MCF 10A (cell line): ENCODE results near the gene PGAP6. TPM values are rescaled to one million over a fixed set of nuclear protein-coding genes. Genes with fewer than 3 reads are reported as not detected.
"Not testable (repeated sequence)": the region's sequence is repeated elsewhere in the genome, so short reads cannot be mapped to it uniquely, and the experiment has no call there.

Experiments
- BruUV-seq: library from RNA; stranded (reverse); fragments of 400-500 nt; replicated peaks from 2 replicates; lab custom pipeline; 2021; lab: Mats Ljungman, UMichigan
- CTCF ChIA-PET: fragments of 300-600 bp; sonication (Branson Sonifier 250); formaldehyde crosslinking; extraction: SDS; loops from one replicate; lab custom pipeline; 2021; ENCODE audit warnings: antibody characterized with exemption, inconsistent platforms; lab: Yijun Ruan, JAX
- POLR2A ChIA-PET: fragments of 300-600, 350-650 bp; sonication (Branson Sonifier 250); formaldehyde crosslinking; extraction: SDS; loops from one replicate; lab custom pipeline; 2020; ENCODE audit warnings: antibody characterized with exemption, inconsistent platforms; lab: Yijun Ruan, JAX
- DNase-seq: peaks from one replicate; pipeline ENCODE4 v3.0.0-alpha.2; 2018; ENCODE audit not compliant: unreplicated experiment
- H3K27ac Mint-ChIP-seq: one replicate; pipeline ENCODE4 v1.8.0; 2022; ENCODE audit warnings: mild to moderate bottlenecking, low read depth, mixed read lengths; ENCODE audit not compliant: unreplicated experiment
- H3K27me3 Mint-ChIP-seq: one replicate; pipeline ENCODE4 v1.8.0; 2022; ENCODE audit warnings: mixed read lengths; ENCODE audit not compliant: insufficient read depth, unreplicated experiment
- H3K36me3 Mint-ChIP-seq: one replicate; pipeline ENCODE4 v1.8.0; 2022; ENCODE audit warnings: mild to moderate bottlenecking, moderate library complexity, mixed read lengths; ENCODE audit not compliant: insufficient read depth, unreplicated experiment
- H3K4me1 Mint-ChIP-seq: one replicate; pipeline ENCODE4 v1.8.0; 2022; ENCODE audit warnings: mixed read lengths; ENCODE audit not compliant: insufficient read depth, unreplicated experiment
- H3K4me3 Mint-ChIP-seq: one replicate; pipeline ENCODE4 v1.8.0; 2022; ENCODE audit warnings: mild to moderate bottlenecking, moderate library complexity, mixed read lengths; ENCODE audit not compliant: unreplicated experiment
- H3K9me3 Mint-ChIP-seq: one replicate; pipeline ENCODE4 v1.8.0; 2022; ENCODE audit warnings: mixed read lengths; ENCODE audit not compliant: unreplicated experiment
- CTCF ChIP-seq: fragments of 200-600 bp; IDR thresholded peaks from one replicate; pipeline ENCODE4 v1.8.0; 2022; ENCODE audit warnings: antibody characterized with exemption, mild to moderate bottlenecking; ENCODE audit not compliant: unreplicated experiment
- intact Hi-C: fragments of 100-400 bp; cut with micrococcal nuclease; formaldehyde crosslinking; loops from 2 replicates; pipeline ENCODE4 v1.14.1; 2022
- total RNA-seq: library from RNA; stranded (reverse); gene quantifications from 2 replicates; pipeline ENCODE4 v1.2.3, GENCODE V29; 2022

The PGAP6 gene
- total RNA-seq, 1 experiment from 2014 or later: 18.3 TPM

GRCh38 chr16:425082-425718 is 43.4 kb upstream of the PGAP6 start, which contains the start of gene RAB11FIP3:
Gene RAB11FIP3 (plus strand): TSS chr16:425649. CDS start chr16:426007, 358 bp downstream.
- no peaks in the 10 kb centered on the region for H3K27me3 Mint-ChIP-seq
- ChIA-PET POLR2A (interaction anchor here (0.6 to 3.5 kb wide), 20 partner anchors 7 to 1843 kb away, joined by 3 to 40 read pairs (median 4); partner anchors contain the start of genes CAPN15, DECR2, FAM234A and NTHL1), CTCF (interaction anchor here (0.6 to 2.1 kb wide), 4 partner anchors 63 to 362 kb away, joined by 3 to 6 read pairs (median 3); no protein-coding TSS in a partner anchor)

GRCh38 chr16:424623-425081 is 42.9 kb upstream of the PGAP6 start:
- peak overlapping the region; percentile 71 for H3K27ac Mint-ChIP-seq
- no TSS peak for BruUV-seq
- peaks cover 21% of the 10 kb centered on the region for H3K36me3 Mint-ChIP-seq
- ChIA-PET CTCF (interaction anchor here (0.6 to 2.1 kb wide), 4 partner anchors 18 to 164 kb away, joined by 3 to 6 read pairs (median 4); no protein-coding TSS in a partner anchor), POLR2A (interaction anchor here (0.6 to 3.5 kb wide), 23 partner anchors 8 to 1623 kb away, joined by 3 to 40 read pairs (median 4); partner anchors contain the start of genes CAPN15, DECR2, FAM234A and METTL26)
- H3K4me3 Mint-ChIP-seq: peak overlapping the region; percentile 72
- H3K9me3 Mint-ChIP-seq: no peaks in the 10 kb centered on the region
- no peak for DNase-seq
- H3K27me3 Mint-ChIP-seq: no peaks in the 10 kb centered on the region
- peaks cover 35% of the 10 kb centered on the region for H3K4me1 Mint-ChIP-seq
- intact Hi-C loops: loop anchor here (2.0 to 10.0 kb wide), 3 partner anchors 22 to 100 kb away; partner anchors contain the start of gene CAPN15
- TF ChIP-seq CTCF: no peak

More at GRCh38 chr16:425082-425718, 43.4 kb upstream of the PGAP6 start, which contains the start of gene RAB11FIP3:
- Mint-ChIP-seq H3K4me1 (peaks cover 35% of the 10 kb centered on the region), H3K36me3 (peaks cover 21% of the 10 kb centered on the region), H3K9me3 (no peaks in the 10 kb centered on the region), H3K4me3 (peak within 1 kb of the TSS; percentile 73), H3K27ac (peak within 1 kb of the TSS; percentile 71)
- intact Hi-C loops: loop anchor here (2.0 to 10.0 kb wide), 3 partner anchors 22 to 100 kb away; partner anchors contain the start of gene CAPN15
- BruUV-seq: no TSS peak
- DNase-seq: peak; percentile 74
- TF ChIP-seq CTCF: no peak

- peak; percentile 99 for DNase-seq
- Mint-ChIP-seq H3K9me3 (no peaks in the 10 kb centered on the region), H3K4me3 (peak overlapping the region; percentile 72), H3K36me3 (peaks cover 20% of the 10 kb centered on the region), H3K27ac (peak overlapping the region; percentile 71), H3K27me3 (no peaks in the 10 kb centered on the region), H3K4me1 (peaks cover 35% of the 10 kb centered on the region)
- intact Hi-C loops: loop anchor here (2.0 to 10.0 kb wide), 3 partner anchors 21 to 101 kb away; partner anchors contain the start of gene CAPN15
- POLR2A ChIA-PET: interaction anchor here (0.6 to 3.5 kb wide), 25 partner anchors 8 to 658 kb away, joined by 3 to 40 read pairs (median 4); partner anchors contain the start of genes CAPN15, DECR2, FAM234A and METTL26
- BruUV-seq: TSS peak; percentile 49
- no peak for TF ChIP-seq CTCF
- CTCF ChIA-PET: interaction anchor here (0.6 to 2.1 kb wide), 6 partner anchors 18 to 256 kb away, joined by 3 to 6 read pairs (median 4); partner anchors contain the start of gene STUB1
Observed at GRCh38 chr16:424033-424622, 42.4 kb upstream of the PGAP6 start.

- intact Hi-C loops: loop anchor here (10.0 kb wide), 2 partner anchors 73 to 103 kb away; partner anchors contain the start of gene CAPN15
- POLR2A ChIA-PET: interaction anchor here (0.6 to 3.1 kb wide), 4 partner anchors 20 to 173 kb away, joined by 3 to 35 read pairs (median 3); partner anchors contain the start of gene DECR2
- H3K4me1 Mint-ChIP-seq: peaks cover 19% of the 10 kb centered on the region
- not testable (repeated sequence) for DNase-seq, H3K36me3 Mint-ChIP-seq, H3K27me3 Mint-ChIP-seq, H3K4me3 Mint-ChIP-seq, H3K9me3 Mint-ChIP-seq, H3K27ac Mint-ChIP-seq, BruUV-seq
- CTCF ChIA-PET: interaction anchor here (0.6 kb wide), 1 partner anchor 72 kb away, joined by 3 read pairs; no protein-coding TSS in a partner anchor
Observed at GRCh38 chr16:422179-422578, 40.4 kb upstream of the PGAP6 start.

- H3K4me1 Mint-ChIP-seq, H3K36me3 Mint-ChIP-seq, intact Hi-C loops, H3K27me3 Mint-ChIP-seq, BruUV-seq, DNase-seq, H3K4me3 Mint-ChIP-seq, H3K27ac Mint-ChIP-seq, H3K9me3 Mint-ChIP-seq, CTCF ChIA-PET: not testable (repeated sequence)
- POLR2A ChIA-PET: interaction anchor here (2.4 kb wide), 1 partner anchor 9 kb away, joined by 9 read pairs; the partner anchor contains the start of gene RAB11FIP3
Observed at GRCh38 chr16:415170-415498, 33.4 kb upstream of the PGAP6 start.
